ENCODE measurements around the gene NTF4.
"Not testable (repeated sequence)": the region's sequence is repeated elsewhere in the genome, so short reads cannot be mapped to it uniquely, and the experiment has no call there.

Gene NTF4

DNA sequence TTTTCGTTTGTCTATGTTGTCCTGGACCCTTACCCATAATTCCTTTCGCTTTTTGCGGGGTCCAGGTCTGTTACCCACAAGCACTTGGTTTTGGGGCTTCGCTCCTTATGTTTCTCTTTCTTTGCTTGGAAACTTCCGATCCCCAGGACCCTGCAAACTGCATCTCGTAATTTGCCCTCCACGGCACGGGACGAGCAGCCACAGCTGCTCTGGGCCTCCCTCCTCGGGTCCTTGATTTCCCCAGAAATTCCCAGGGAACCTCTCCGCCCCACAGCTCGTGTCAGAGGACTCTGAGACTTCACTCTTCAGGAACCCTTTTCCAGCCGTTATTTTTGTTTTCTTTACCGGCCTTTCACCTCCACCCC, 21.2 kb upstream of the NTF4 start:
- TF ChIP-seq, protein P1, sequence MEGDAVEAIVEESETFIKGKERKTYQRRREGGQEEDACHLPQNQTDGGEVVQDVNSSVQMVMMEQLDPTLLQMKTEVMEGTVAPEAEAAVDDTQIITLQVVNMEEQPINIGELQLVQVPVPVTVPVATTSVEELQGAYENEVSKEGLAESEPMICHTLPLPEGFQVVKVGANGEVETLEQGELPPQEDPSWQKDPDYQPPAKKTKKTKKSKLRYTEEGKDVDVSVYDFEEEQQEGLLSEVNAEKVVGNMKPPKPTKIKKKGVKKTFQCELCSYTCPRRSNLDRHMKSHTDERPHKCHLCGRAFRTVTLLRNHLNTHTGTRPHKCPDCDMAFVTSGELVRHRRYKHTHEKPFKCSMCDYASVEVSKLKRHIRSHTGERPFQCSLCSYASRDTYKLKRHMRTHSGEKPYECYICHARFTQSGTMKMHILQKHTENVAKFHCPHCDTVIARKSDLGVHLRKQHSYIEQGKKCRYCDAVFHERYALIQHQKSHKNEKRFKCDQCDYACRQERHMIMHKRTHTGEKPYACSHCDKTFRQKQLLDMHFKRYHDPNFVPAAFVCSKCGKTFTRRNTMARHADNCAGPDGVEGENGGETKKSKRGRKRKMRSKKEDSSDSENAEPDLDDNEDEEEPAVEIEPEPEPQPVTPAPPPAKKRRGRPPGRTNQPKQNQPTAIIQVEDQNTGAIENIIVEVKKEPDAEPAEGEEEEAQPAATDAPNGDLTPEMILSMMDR (conservative IDR thresholded peaks at IDR 0.05; ENCODE audit: low read length), result no peak
- no peak for DNase-seq (ENCODE audit: low read depth)
- peak overlapping the region; percentile 93 for H3K4me3 ChIP-seq (ENCODE audit: low read length)

DNA sequence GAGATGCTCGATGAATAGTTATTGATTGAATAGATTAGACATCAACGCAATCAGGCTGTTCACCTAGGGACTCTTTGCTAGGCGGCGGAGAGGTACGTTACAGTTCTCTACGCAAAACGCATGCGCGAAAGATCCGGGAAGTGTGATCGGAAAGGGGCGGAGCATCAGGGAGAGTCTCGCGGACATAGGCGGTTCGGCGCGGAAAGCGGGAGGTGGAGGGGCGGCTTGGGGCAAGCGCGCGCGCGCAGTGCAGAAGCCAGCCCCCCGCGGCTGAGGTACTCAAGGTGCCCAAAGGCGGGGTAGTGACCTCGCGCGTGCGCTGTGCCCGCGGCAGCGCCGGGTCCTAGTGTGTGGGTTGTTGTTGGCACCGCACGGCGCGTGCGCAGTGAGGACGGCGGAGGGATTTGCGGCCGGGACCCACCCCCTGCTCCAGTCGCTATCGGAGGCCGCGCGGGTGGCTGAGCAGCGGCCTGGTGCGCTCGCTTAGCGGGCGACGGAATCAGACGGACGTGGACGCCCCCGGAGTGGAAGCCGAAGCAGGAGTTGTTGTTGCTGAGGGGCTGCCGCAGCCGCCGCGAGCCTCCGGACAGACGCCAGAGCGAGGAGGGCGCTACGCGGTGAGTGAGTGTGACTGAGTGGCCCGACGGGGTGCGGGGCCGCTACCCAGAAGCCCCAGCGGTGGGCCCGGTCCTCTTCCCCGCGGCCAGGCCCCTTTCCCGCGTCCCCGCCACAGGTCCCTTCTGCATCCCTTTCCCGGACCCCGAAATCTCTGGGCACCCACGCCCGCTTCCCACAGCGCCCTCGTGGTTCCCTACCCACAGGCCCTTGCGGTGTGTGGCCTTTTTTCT, 20.6 kb upstream of the NTF4 start, which contains the start of gene SNRNP70:
Gene SNRNP70 (plus strand): TSS at position 432 of the 848 bp plus-strand sequence. CDS start 964 bp downstream, outside the sequence.
- TF ChIP-seq, protein P1 (conservative IDR thresholded peaks at IDR 0.05; ENCODE audit: low read length), result no peak
- H3K4me3 ChIP-seq (ENCODE audit: low read length), result peak within 1 kb of the TSS; percentile 93
- DNase-seq (ENCODE audit: low read depth), result peak; percentile 99

DNA sequence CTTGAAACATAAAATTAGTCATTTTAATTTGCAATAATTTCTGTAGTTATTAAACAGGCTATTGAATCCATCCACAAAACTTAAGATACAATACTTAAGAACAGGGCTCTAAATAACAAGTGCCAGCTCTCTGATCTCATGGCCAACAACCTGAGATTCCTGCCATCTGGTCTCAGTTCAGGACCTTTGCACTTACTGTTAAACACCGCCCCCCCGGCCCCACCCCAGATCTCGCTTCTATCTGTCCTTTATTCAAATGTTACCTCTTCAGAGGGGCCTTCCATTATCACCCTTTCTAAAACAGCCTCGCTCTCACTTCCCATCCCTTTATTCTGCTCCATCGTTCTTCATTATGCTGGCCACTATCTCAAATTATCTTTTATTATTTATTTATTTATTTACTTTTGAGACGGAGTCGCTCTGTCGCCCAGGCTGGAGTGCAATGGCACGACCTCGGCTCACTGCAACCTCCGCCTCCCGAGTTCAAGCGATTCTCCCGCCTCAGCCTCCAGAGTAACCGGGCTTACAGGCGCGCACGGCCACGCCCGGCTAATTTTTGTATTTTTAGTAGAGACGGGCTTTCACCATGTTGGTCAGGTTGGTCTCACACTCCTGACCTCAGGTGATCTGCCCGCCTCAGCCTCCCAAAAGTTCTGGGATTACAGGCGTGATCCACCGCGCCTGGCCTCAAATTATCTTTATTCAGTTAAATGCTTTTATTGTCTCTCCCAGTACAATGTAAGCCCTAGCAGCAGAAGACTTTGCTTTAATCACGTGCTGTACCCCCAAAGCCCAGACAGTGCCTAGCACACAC, 19.8 kb upstream of the NTF4 start:
- H3K4me3 ChIP-seq (ENCODE audit: low read length), result peak overlapping the region; percentile 93
- no peak for DNase-seq (ENCODE audit: low read depth)
- TF ChIP-seq, protein P1 (conservative IDR thresholded peaks at IDR 0.05; ENCODE audit: low read length), result no peak

DNA sequence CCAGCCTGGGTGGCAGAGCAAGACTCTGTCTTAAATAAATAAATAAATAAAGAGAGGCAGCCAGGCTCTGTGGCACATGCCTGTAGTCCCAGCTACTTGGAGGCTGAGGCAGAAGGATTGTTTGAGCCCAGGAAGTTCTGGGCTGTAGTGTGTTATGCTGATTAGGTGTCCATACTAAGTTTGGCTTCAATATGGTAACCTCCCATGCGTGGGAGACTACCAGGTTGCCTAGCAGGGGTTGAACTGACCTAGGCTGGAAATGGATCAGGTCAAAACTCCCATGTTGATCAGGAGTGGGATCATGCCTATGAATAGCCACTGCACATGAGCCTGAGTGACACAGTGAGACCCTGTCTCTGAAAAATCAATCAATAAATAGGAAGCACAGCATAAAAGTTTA, 16.7 kb upstream of the NTF4 start:
- no peak overlapping the region for H3K4me3 ChIP-seq (ENCODE audit: low read length)
- TF ChIP-seq, protein P1 (conservative IDR thresholded peaks at IDR 0.05; ENCODE audit: low read length), result no peak
- no peak for DNase-seq (ENCODE audit: low read depth)

DNA sequence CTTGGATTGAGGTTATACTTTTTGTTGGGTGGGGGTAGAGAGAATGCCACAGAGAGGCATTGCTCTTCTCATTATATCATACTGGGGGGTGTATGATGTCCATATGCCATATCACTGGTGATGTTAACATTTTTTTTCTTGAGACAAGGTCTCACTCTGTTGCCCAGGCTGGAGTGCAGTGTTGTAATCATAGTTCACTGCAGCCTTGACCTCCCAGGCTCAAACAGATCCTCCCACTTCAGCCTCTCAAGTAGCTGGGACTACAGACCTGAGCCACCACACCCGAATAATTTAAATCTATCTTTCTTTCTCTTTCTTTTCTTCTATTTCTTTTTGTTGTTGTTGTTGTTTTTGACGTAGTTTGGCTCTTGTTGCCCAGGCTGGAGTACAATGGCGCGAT, 15.8 kb upstream of the NTF4 start:
- TF ChIP-seq, protein P1 (conservative IDR thresholded peaks at IDR 0.05; ENCODE audit: low read length), result no peak
- no peak for DNase-seq (ENCODE audit: low read depth)
- no peak overlapping the region for H3K4me3 ChIP-seq (ENCODE audit: low read length)

DNA sequence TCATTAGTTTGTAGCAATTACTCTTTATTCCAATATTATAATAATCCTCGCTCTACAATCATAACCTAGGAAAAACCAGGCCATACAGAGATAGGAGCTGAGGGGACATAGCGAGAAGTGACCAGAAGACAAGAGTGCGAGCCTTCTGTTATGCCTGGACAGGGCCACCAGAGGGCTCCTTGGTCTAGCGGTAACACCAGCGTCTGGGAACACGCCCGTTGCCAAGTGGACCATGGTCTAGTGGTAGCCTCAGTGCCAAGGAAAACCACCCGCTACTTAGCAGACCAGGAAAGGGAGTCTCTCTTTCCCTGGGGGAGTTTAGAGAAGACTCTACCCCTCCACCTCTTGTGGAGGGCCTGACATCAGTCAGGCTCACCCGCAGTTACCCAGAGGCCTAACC, 10.3 kb upstream of the NTF4 start:
- TF ChIP-seq, protein P1 (conservative IDR thresholded peaks at IDR 0.05; ENCODE audit: low read length), result peak; percentile 60
- not testable (repeated sequence) for H3K4me3 ChIP-seq (ENCODE audit: low read length)
- peak; percentile 67 for DNase-seq (ENCODE audit: low read depth)
